OCI-LY7 (cell line): ENCODE results near the gene TAOK3. TPM values are rescaled to one million over a fixed set of nuclear protein-coding genes. Genes with fewer than 3 reads are reported as not detected.
"Not testable (repeated sequence)": the region's sequence is repeated elsewhere in the genome, so short reads cannot be mapped to it uniquely, and the experiment has no call there.

Source experiments
- BruUV-seq: library from RNA; stranded (reverse); fragments of 400-500 nt; replicated peaks from 2 replicates; lab custom pipeline; 2021; lab: Mats Ljungman, UMichigan
- CTCF ChIA-PET: fragments of 300-600 bp; sonication (Branson Sonifier 250); formaldehyde crosslinking; loops from one replicate; lab custom pipeline; 2022; ENCODE audit warnings: antibody characterized with exemption; ENCODE audit not compliant: unreplicated experiment; lab: Charles Lee
- POLR2A ChIA-PET: fragments of 300-600 bp; sonication (Branson Sonifier 250); formaldehyde crosslinking; loops from one replicate; lab custom pipeline; 2022; ENCODE audit warnings: antibody characterized with exemption; lab: Charles Lee
- DNase-seq: peaks from one replicate; pipeline ENCODE4 v3.0.0-alpha.2; 2015; ENCODE audit warnings: low spot score
- H2AFZ ChIP-seq: fragments of 200-600 bp; sonication (generic), shearing (Covaris generic); 2 replicates; pipeline ENCODE4 v1.6.1; 2014; ENCODE audit warnings: mild to moderate bottlenecking, antibody characterized with exemption, low read length, moderate library complexity
- H3K27ac ChIP-seq: fragments of 200-600 bp; sonication (generic); 2 replicates; pipeline ENCODE4 v1.5.1; 2014; ENCODE audit warnings: mixed run types, low read depth, mild to moderate bottlenecking, moderate library complexity, low read length, inconsistent platforms; ENCODE audit not compliant: poor library complexity, severe bottlenecking
- H3K36me3 ChIP-seq: fragments of 200-600 bp; sonication (generic); 2 replicates; pipeline ENCODE4 v1.6.1; 2014; ENCODE audit warnings: mild to moderate bottlenecking, antibody characterized with exemption, low read length, moderate library complexity, mixed read lengths; ENCODE audit not compliant: insufficient read depth
- H3K4me1 ChIP-seq: fragments of 200-600 bp; sonication (generic); 2 replicates; pipeline ENCODE4 v1.5.1; 2014; ENCODE audit warnings: mild to moderate bottlenecking, low read length; ENCODE audit not compliant: insufficient read depth, poor library complexity, severe bottlenecking
- H3K4me2 ChIP-seq: fragments of 200-600 bp; sonication (generic); 2 replicates; pipeline ENCODE4 v1.6.1; 2014; ENCODE audit warnings: mild to moderate bottlenecking, low read length
- H3K4me3 ChIP-seq: fragments of 200-600 bp; sonication (generic); 2 replicates; pipeline ENCODE4 v1.5.1; 2014; ENCODE audit warnings: mild to moderate bottlenecking, low read depth, low read length; ENCODE audit not compliant: poor library complexity, severe bottlenecking
- H3K79me2 ChIP-seq: fragments of 200-600 bp; sonication (generic); 2 replicates; pipeline ENCODE4 v1.6.1; 2016; ENCODE audit warnings: low read depth, mild to moderate bottlenecking, low read length, moderate library complexity, mixed read lengths; ENCODE audit not compliant: insufficient read depth
- H3K9me2 ChIP-seq: fragments of 200-600 bp; sonication (generic); 2 replicates; pipeline ENCODE4 v1.6.1; 2016; ENCODE audit warnings: mild to moderate bottlenecking, low read length, mixed read lengths; ENCODE audit not compliant: insufficient read depth
- H3K9me3 ChIP-seq: fragments of 200-600 bp; sonication (generic); 2 replicates; pipeline ENCODE4 v1.6.1; 2014; ENCODE audit warnings: mild to moderate bottlenecking, mixed run types, low read length, mixed read lengths
- H4K20me1 ChIP-seq: fragments of 200-600 bp; sonication (generic); 2 replicates; pipeline ENCODE4 v1.6.1; 2014; ENCODE audit warnings: mild to moderate bottlenecking, antibody characterized with exemption, low read length, moderate library complexity, mixed read lengths; ENCODE audit not compliant: insufficient read depth
- EZH2phosphoT487 ChIP-seq: fragments of 200-600 bp; sonication (generic); IDR thresholded peaks from 2 replicates; pipeline ENCODE4 v1.6.1; 2018; ENCODE audit warnings: low read depth, borderline replicate concordance, mild to moderate bottlenecking, mixed run types, antibody characterized with exemption, low read length, moderate library complexity, mixed read lengths
- intact Hi-C: fragments of 100-400 bp; cut with micrococcal nuclease; formaldehyde crosslinking; loops from one replicate; pipeline ENCODE4 v1.10.0; 2022; ENCODE audit not compliant: unreplicated experiment
- total RNA-seq, 2 experiments: library from RNA; depleted of rRNA in 1 of 2; stranded (reverse); fragments of >200 nt in 1 of 2; shearing (Covaris generic) in 1 of 2; gene quantifications; 2 replicates each; pipeline ENCODE4 v1.2.3, GENCODE V29; 2014 to 2022
- TF ChIP-seq, protein P1 (sequence below): fragments of 200-600 bp; sonication (generic); conservative IDR thresholded peaks from 2 replicates; pipeline ENCODE4 v1.5.1; 2014; ENCODE audit warnings: mild to moderate bottlenecking, antibody characterized with exemption, low read length, moderate library complexity, mixed read lengths

TAOK3 gene
- total RNA-seq, 2 experiments from 2014 or later, result 30.7 to 56.0 TPM

DNA sequence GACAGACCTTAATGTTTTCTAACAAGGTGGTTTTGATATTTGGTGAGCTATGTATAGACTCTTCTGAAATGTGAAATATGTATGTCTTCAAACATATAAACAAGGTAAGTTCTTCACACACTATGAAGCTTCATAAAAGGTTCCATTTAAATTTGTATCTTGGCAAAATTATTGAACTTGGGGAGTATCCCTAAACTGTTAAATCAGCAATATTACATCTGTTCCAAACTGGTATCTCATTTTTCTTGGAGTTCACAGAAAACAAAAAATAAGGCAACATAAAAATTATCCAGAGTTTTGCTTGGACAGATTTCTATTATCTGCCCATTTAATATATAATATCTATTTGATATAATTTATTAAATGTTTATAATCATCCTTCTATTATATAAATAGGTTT is 62.4 kb downstream of the TAOK3 start:
- Histone ChIP-seq H3K9me3 (peaks cover 3% of the 10 kb centered on the region; the same call in 1 of the 2 replicates), H3K36me3 (no peaks in the 10 kb centered on the region; the same call in 1 of the 2 replicates), H3K4me1 (peaks cover 34% of the 10 kb centered on the region), H3K79me2 (peaks cover 30% of the 10 kb centered on the region; the same call in 1 of the 2 replicates), H3K27ac (no peak overlapping the region), H3K4me2 (no peak overlapping the region), H4K20me1 (no peaks in the 10 kb centered on the region), H3K4me3 (no peak overlapping the region), H2AFZ (no peak overlapping the region), H3K9me2 (no peaks in the 10 kb centered on the region)
- CTCF ChIA-PET, result no interaction called here
- no TSS peak for BruUV-seq
- TF ChIP-seq, protein P1, sequence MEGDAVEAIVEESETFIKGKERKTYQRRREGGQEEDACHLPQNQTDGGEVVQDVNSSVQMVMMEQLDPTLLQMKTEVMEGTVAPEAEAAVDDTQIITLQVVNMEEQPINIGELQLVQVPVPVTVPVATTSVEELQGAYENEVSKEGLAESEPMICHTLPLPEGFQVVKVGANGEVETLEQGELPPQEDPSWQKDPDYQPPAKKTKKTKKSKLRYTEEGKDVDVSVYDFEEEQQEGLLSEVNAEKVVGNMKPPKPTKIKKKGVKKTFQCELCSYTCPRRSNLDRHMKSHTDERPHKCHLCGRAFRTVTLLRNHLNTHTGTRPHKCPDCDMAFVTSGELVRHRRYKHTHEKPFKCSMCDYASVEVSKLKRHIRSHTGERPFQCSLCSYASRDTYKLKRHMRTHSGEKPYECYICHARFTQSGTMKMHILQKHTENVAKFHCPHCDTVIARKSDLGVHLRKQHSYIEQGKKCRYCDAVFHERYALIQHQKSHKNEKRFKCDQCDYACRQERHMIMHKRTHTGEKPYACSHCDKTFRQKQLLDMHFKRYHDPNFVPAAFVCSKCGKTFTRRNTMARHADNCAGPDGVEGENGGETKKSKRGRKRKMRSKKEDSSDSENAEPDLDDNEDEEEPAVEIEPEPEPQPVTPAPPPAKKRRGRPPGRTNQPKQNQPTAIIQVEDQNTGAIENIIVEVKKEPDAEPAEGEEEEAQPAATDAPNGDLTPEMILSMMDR, result no peak
- TF ChIP-seq EZH2phosphoT487, result no peak
- POLR2A ChIA-PET, result interaction anchor here (0.5 to 1.4 kb wide), 5 partner anchors 9 to 1397 kb away, joined by 3 read pairs; no protein-coding TSS in a partner anchor
- intact Hi-C loops, result no loop called here
- no peak for DNase-seq

DNA sequence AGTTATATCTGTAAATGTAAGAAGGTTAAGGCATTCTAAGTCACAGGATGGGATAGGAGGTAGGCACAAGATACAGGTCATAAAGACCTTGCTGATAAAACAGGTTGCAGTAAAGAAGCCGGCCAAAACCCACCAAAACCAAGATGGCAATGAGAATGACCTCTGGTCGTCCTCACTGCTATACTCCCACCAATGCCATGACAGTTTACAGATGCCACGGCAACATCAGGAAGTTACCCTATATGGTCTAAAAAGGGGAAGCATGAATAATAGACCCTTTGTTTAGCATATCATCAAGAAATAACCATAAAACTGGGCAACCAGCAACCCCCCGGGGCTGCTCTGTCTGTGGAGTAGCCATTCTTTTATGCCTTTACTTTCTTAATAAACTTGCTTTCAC is 64.7 kb downstream of the TAOK3 start:
- H2AFZ ChIP-seq, H3K27ac ChIP-seq, H3K4me3 ChIP-seq, H3K9me2 ChIP-seq, H3K36me3 ChIP-seq, H4K20me1 ChIP-seq, BruUV-seq, CTCF ChIA-PET, H3K9me3 ChIP-seq, H3K4me2 ChIP-seq, intact Hi-C loops: not testable (repeated sequence)
- POLR2A ChIA-PET, result interaction anchor here (0.6 kb wide), 1 partner anchor 164 kb away, joined by 3 read pairs; no protein-coding TSS in a partner anchor
- peaks cover 23% of the 10 kb centered on the region; the same call in 1 of the 2 replicates for H3K79me2 ChIP-seq
- H3K4me1 ChIP-seq, result peaks cover 21% of the 10 kb centered on the region
- DNase-seq, result peak; percentile 7

DNA sequence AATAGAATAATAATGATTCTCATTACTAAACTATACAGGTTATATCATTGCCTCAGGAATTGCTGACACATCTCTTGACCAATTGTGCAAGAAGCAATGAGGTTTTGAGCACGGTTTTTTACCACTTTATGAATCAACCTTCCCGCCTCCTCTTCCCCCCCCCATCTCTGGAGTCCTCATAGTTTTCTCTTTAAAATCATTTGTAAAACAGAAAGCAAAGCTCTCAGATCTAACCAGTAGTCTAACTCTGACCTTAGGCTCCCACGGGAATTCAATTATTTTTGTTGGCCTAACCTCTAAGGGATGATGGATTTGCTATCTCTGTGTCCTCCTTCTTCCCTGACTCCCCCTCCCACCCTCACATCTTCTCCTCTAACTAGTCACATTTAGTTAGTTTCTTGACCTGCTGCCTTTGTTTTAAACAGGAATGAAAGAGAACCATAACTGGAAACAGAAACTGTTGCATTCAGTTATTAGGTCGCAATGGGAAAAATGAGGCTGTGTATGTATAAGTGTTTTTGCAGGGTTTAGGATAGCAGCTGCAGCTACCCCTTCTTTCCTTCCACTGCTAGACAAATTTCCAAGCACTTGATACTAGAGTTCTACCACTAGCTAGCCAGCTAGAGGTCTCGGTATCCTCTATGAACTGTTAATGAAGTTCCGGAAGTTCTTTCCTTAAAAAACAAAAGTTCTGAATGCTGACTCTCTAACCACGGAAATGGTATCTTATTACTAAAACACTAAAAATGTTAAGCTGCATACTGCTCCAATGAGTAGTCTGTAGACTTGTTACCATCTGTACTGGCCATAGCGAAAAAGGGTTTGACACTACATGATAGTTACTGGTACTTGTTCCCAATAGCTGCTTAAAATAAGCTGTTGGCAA is 65.4 kb downstream of the TAOK3 start:
- Histone ChIP-seq H3K4me1 (peaks cover 18% of the 10 kb centered on the region), H3K4me2 (peak overlapping the region; percentile 11), H3K79me2 (peaks cover 21% of the 10 kb centered on the region; the same call in 1 of the 2 replicates), H3K27ac (no peak overlapping the region), H3K36me3 (no peaks in the 10 kb centered on the region), H3K4me3 (no peak overlapping the region), H3K9me3 (no peaks in the 10 kb centered on the region), H3K9me2 (no peaks in the 10 kb centered on the region), H4K20me1 (no peaks in the 10 kb centered on the region), H2AFZ (no peak overlapping the region)
- no peak for TF ChIP-seq EZH2phosphoT487
- TF ChIP-seq, protein P1, result no peak
- POLR2A ChIA-PET, result interaction anchor here (0.6 to 0.8 kb wide), 6 partner anchors 11 to 1654 kb away, joined by 3 to 11 read pairs (median 4); no protein-coding TSS in a partner anchor
- CTCF ChIA-PET, result no interaction called here
- intact Hi-C loops, result no loop called here
- no TSS peak for BruUV-seq
- DNase-seq, result no peak
